GM12878 (cell line): ENCODE measurements around the gene ITGA11.

ENCODE experiments used
- BRCA1 ChIP-seq: IDR thresholded peaks from 2 replicates; pipeline ENCODE4 v1.6.1; 2011; ENCODE audit warnings: low read depth, low read length, improper control_type of control experiment
- CEBPB ChIP-seq, 2 experiments: fragments of 150-350 bp in 1 of 2; IDR thresholded peaks; 2 replicates each; pipeline ENCODE4 v1.6.1; 2012 to 2014; ENCODE audit warnings: low read depth in 2 of 2, low read length in 2 of 2, borderline replicate concordance in 1 of 2, inconsistent platforms in 1 of 2
- CREB1 ChIP-seq: IDR thresholded peaks from 2 replicates; pipeline ENCODE4 v1.6.1; 2012; ENCODE audit warnings: low read depth, mild to moderate bottlenecking, inconsistent platforms
- EED ChIP-seq: sonication (generic); IDR thresholded peaks from 2 replicates; pipeline ENCODE4 v1.6.1; 2016; ENCODE audit warnings: antibody characterized with exemption, low read depth
- HDAC2 ChIP-seq: fragments of 200-600 bp; sonication (generic); IDR thresholded peaks from 2 replicates; pipeline ENCODE4 v1.6.1; 2017
- NFYB ChIP-seq: IDR thresholded peaks from 2 replicates; pipeline ENCODE4 v1.6.1; 2011; ENCODE audit warnings: low read depth, mild to moderate bottlenecking, low read length, improper control_type of control experiment, moderate library complexity; ENCODE audit not compliant: insufficient read depth
- RELA ChIP-seq: fragments of 450-650 bp; IDR thresholded peaks from 2 replicates; pipeline ENCODE4 v1.8.0; 2014; ENCODE audit warnings: borderline replicate concordance; ENCODE audit not compliant: partially characterized antibody
- SREBF2 ChIP-seq: IDR thresholded peaks from 2 replicates; pipeline ENCODE4 v1.6.1; 2012; ENCODE audit warnings: mild to moderate bottlenecking, low read length
- TAF1 ChIP-seq: IDR thresholded peaks from 2 replicates; pipeline ENCODE4 v1.6.1; 2011; ENCODE audit warnings: mild to moderate bottlenecking, low read depth, low read length, borderline replicate concordance
- TF ChIP-seq, protein P1 (sequence below), 3 experiments: IDR thresholded peaks in 2 of 3; conservative IDR thresholded peaks in 1 of 3; 2 replicates each; pipeline ENCODE4 v1.5.1; 2011; ENCODE audit warnings: low read depth in 3 of 3, low read length in 3 of 3, mild to moderate bottlenecking in 3 of 3, control low read depth in 2 of 3, moderate library complexity in 2 of 3, inconsistent platforms in 1 of 3, mixed read lengths in 1 of 3; ENCODE audit not compliant: control insufficient read depth in 2 of 3, insufficient read depth in 1 of 3; ENCODE audit errors: extremely low read depth in 1 of 3
- TF ChIP-seq, protein P2 (sequence below): fragments of 450-650 bp; IDR thresholded peaks from 2 replicates; pipeline ENCODE4 v1.6.1; 2017; ENCODE audit warnings: mild to moderate bottlenecking
- TF ChIP-seq, protein P3 (sequence below): fragments of 450-650 bp; formaldehyde crosslinking; IDR thresholded peaks from 2 replicates; pipeline ENCODE4 v1.4.0; 2020; ENCODE audit warnings: mild to moderate bottlenecking, moderate library complexity
- TF ChIP-seq, protein P4 (sequence below): IDR thresholded peaks from 2 replicates; pipeline ENCODE4 v1.6.1; 2012; ENCODE audit warnings: mild to moderate bottlenecking, low read depth, low read length

DNA sequence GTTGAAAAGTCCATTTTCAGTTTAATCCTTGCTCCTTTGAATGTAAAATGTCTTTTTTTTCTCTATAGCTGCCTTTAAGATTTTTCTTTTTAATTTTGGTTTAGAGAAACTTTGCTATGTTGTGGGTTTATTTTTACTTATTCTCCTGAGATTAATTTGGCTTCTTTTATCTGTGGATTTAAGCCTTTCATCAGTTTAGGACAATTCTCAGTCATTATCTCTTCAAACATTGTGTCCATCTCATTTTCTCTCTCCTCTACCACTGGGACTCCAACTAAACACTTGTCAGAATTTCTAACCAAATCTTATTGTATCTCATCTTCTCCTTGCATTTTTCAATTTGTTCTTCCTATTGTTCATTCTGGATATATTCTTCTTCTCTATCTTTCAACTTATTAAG, 12.4 kb upstream of the ITGA11 start:
- TF ChIP-seq, protein P1, sequence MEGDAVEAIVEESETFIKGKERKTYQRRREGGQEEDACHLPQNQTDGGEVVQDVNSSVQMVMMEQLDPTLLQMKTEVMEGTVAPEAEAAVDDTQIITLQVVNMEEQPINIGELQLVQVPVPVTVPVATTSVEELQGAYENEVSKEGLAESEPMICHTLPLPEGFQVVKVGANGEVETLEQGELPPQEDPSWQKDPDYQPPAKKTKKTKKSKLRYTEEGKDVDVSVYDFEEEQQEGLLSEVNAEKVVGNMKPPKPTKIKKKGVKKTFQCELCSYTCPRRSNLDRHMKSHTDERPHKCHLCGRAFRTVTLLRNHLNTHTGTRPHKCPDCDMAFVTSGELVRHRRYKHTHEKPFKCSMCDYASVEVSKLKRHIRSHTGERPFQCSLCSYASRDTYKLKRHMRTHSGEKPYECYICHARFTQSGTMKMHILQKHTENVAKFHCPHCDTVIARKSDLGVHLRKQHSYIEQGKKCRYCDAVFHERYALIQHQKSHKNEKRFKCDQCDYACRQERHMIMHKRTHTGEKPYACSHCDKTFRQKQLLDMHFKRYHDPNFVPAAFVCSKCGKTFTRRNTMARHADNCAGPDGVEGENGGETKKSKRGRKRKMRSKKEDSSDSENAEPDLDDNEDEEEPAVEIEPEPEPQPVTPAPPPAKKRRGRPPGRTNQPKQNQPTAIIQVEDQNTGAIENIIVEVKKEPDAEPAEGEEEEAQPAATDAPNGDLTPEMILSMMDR (IDR thresholded peaks at IDR 0.05 in 2 of 3, conservative IDR thresholded peaks at IDR 0.05 in 1 of 3; ENCODE audit: control insufficient read depth in 2 of 3, extremely low read depth in 1 of 3, insufficient read depth in 1 of 3, low read depth in 3 of 3, low read length in 3 of 3): no peak
- TF ChIP-seq CREB1 (no peak), BRCA1 (no peak), NFYB (no peak), TAF1 (no peak), HDAC2 (no peak), CEBPB (IDR thresholded peaks at IDR 0.05; ENCODE audit: borderline replicate concordance in 1 of 2, low read depth in 2 of 2, low read length in 2 of 2) (no peak), RELA (no peak), EED (no peak), SREBF2 (no peak)
- TF ChIP-seq, protein P2, sequence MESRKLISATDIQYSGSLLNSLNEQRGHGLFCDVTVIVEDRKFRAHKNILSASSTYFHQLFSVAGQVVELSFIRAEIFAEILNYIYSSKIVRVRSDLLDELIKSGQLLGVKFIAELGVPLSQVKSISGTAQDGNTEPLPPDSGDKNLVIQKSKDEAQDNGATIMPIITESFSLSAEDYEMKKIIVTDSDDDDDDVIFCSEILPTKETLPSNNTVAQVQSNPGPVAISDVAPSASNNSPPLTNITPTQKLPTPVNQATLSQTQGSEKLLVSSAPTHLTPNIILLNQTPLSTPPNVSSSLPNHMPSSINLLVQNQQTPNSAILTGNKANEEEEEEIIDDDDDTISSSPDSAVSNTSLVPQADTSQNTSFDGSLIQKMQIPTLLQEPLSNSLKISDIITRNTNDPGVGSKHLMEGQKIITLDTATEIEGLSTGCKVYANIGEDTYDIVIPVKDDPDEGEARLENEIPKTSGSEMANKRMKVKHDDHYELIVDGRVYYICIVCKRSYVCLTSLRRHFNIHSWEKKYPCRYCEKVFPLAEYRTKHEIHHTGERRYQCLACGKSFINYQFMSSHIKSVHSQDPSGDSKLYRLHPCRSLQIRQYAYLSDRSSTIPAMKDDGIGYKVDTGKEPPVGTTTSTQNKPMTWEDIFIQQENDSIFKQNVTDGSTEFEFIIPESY: no peak
- TF ChIP-seq, protein P3, sequence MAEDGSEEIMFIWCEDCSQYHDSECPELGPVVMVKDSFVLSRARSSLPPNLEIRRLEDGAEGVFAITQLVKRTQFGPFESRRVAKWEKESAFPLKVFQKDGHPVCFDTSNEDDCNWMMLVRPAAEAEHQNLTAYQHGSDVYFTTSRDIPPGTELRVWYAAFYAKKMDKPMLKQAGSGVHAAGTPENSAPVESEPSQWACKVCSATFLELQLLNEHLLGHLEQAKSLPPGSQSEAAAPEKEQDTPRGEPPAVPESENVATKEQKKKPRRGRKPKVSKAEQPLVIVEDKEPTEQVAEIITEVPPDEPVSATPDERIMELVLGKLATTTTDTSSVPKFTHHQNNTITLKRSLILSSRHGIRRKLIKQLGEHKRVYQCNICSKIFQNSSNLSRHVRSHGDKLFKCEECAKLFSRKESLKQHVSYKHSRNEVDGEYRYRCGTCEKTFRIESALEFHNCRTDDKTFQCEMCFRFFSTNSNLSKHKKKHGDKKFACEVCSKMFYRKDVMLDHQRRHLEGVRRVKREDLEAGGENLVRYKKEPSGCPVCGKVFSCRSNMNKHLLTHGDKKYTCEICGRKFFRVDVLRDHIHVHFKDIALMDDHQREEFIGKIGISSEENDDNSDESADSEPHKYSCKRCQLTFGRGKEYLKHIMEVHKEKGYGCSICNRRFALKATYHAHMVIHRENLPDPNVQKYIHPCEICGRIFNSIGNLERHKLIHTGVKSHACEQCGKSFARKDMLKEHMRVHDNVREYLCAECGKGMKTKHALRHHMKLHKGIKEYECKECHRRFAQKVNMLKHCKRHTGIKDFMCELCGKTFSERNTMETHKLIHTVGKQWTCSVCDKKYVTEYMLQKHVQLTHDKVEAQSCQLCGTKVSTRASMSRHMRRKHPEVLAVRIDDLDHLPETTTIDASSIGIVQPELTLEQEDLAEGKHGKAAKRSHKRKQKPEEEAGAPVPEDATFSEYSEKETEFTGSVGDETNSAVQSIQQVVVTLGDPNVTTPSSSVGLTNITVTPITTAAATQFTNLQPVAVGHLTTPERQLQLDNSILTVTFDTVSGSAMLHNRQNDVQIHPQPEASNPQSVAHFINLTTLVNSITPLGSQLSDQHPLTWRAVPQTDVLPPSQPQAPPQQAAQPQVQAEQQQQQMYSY (CRISPR knock-in tag): no peak
- TF ChIP-seq, protein P4, sequence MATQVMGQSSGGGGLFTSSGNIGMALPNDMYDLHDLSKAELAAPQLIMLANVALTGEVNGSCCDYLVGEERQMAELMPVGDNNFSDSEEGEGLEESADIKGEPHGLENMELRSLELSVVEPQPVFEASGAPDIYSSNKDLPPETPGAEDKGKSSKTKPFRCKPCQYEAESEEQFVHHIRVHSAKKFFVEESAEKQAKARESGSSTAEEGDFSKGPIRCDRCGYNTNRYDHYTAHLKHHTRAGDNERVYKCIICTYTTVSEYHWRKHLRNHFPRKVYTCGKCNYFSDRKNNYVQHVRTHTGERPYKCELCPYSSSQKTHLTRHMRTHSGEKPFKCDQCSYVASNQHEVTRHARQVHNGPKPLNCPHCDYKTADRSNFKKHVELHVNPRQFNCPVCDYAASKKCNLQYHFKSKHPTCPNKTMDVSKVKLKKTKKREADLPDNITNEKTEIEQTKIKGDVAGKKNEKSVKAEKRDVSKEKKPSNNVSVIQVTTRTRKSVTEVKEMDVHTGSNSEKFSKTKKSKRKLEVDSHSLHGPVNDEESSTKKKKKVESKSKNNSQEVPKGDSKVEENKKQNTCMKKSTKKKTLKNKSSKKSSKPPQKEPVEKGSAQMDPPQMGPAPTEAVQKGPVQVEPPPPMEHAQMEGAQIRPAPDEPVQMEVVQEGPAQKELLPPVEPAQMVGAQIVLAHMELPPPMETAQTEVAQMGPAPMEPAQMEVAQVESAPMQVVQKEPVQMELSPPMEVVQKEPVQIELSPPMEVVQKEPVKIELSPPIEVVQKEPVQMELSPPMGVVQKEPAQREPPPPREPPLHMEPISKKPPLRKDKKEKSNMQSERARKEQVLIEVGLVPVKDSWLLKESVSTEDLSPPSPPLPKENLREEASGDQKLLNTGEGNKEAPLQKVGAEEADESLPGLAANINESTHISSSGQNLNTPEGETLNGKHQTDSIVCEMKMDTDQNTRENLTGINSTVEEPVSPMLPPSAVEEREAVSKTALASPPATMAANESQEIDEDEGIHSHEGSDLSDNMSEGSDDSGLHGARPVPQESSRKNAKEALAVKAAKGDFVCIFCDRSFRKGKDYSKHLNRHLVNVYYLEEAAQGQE: no peak
